Keratinocyte (primary cell): ENCODE data around the gene TLE1.

Experiments used
- EZH2 ChIP-seq: IDR thresholded peaks from one replicate; pipeline ENCODE4 v1.6.1; 2012; ENCODE audit warnings: inconsistent platforms, mild to moderate bottlenecking, low read length, moderate library complexity
- TF ChIP-seq, protein P1 (sequence below), 3 experiments: IDR thresholded peaks in 1 of 3; conservative IDR thresholded peaks in 1 of 3; optimal IDR thresholded peaks in 1 of 3; 2 replicates in 2 of 3; 3 replicates in 1 of 3; pipeline versions ENCODE3 to v1.5.1; 2011; ENCODE audit warnings: low read length in 3 of 3, mild to moderate bottlenecking in 3 of 3, moderate library complexity in 2 of 3, control low read depth in 1 of 3, inconsistent platforms in 1 of 3; ENCODE audit not compliant: insufficient read depth in 2 of 3; ENCODE audit errors: extremely low read depth in 1 of 3

DNA sequence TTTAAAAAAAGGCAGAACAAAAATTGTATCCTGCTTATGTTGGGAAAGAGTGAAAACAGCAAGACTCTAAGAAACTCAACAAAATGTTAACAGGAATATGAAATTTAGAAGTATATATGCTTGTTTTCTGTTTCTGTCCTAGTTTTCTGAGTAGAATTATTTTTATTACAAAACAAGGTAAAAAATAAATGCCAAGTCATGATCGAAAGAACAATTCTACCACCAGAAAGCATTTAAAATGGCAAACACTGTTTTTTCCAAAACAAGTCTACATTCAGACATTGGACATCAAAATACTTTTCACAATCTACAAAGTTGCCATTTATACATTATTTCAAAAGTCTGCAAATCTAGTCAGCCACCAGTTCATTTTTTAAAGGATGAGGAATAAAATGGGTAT, 102.6 kb downstream of the TLE1 start:
- TF ChIP-seq, protein P1, sequence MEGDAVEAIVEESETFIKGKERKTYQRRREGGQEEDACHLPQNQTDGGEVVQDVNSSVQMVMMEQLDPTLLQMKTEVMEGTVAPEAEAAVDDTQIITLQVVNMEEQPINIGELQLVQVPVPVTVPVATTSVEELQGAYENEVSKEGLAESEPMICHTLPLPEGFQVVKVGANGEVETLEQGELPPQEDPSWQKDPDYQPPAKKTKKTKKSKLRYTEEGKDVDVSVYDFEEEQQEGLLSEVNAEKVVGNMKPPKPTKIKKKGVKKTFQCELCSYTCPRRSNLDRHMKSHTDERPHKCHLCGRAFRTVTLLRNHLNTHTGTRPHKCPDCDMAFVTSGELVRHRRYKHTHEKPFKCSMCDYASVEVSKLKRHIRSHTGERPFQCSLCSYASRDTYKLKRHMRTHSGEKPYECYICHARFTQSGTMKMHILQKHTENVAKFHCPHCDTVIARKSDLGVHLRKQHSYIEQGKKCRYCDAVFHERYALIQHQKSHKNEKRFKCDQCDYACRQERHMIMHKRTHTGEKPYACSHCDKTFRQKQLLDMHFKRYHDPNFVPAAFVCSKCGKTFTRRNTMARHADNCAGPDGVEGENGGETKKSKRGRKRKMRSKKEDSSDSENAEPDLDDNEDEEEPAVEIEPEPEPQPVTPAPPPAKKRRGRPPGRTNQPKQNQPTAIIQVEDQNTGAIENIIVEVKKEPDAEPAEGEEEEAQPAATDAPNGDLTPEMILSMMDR (optimal IDR thresholded peaks at IDR 0.05 in 1 of 3, IDR thresholded peaks at IDR 0.05 in 1 of 3, conservative IDR thresholded peaks at IDR 0.05 in 1 of 3; ENCODE audit: extremely low read depth in 1 of 3, insufficient read depth in 2 of 3, low read length in 3 of 3) = no peak
- TF ChIP-seq EZH2 = no peak
